Measurements from ENCODE around the gene OSGIN1.
A peak's percentile ranks its signal among the peaks of the same experiment; 100 is the strongest.

The OSGIN1 gene

GRCh38 chr16:83973581-83974385 lies 20.7 kb downstream of the OSGIN1 start:
- no peak for DNase-seq

DNA sequence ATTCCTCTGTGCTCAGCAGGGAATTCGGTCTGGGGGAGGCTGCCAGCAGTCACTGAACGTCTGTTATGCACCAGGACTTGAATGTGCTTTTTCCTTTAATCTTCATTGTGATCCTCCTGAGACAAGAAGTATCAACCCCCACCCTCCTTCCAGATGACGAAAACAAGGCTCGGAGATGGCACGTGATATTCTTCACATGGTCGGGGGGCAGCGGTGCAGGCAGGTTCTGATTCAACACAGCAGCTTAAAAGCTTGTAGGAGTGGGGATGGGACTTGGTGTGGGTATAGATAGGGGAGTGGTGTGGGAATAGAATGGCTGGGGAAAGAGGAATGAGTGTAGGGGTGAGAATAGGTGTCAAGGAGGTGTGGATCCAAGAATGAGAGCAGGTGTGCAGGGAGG lies 21.4 kb downstream of the OSGIN1 start:
- no peak for DNase-seq

DNA sequence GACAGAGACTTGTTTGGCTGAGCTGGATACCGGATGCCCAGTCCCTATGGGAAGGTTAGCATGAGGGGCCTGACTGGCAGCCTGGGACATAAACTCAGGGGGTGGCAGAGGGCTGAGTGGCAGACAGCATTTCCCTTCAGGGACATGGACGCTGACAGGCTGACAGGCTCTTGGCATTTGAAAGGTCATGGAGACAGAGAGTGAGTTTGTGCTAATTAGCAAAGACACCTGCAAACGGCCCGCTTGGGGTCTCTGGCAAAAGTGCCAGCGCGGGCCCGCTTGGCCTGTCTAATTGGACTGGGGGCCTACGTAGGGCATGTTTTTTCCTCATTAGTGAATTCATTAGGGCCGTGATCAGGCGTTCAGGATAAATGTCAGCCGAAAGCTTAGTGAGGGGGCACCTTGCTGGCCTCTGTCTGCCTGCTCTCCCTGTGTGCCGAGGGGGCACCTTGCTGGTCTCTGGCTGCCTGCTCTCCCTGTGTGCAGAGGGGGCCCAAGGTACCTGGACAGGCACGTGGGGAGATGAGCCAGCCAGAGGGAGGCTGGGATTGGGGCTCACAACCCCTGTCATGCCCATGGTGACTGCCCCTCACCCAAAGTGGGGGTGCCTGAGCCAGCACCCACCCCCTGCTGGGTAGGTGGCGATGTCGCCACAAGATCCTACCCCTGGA lies 22.7 kb downstream of the OSGIN1 start:
- no peak for DNase-seq

DNA sequence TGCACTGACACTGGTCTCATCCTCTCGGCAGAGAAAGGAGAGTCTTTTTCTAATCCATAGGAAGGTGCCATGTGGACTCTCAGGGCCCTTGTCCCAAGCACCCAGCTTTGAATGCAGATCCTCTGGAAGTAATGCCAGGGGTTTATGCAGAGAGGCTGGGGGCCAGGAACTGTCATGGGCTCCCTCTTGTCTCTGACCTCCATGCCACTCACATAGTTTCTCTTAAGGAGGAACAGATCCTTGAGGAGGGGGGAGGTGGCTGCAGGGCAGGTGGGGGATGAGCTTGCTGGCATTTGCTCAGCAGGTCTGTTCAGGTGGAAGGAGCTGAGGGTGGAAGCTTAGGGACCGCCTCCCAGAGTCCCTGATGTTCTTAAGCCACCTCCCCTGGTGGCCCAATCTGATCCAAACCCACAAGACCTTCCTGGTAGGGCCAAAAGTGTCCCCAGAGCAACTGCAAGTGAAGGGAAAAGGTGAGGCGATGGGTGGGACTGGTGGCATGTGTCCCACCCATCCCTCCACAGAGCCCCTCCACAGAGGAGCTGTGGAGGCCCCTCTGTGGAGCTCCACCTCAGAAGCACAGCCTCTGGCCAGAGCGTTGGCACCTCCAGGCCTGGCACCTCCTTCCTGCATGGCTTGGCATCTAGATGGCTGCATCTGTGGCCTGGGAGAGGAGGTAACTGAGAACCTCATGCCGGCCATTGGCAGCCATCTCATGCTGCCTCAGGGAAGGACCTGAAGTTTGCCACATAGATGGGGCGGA lies 24.2 kb downstream of the OSGIN1 start:
- no peak for DNase-seq

DNA sequence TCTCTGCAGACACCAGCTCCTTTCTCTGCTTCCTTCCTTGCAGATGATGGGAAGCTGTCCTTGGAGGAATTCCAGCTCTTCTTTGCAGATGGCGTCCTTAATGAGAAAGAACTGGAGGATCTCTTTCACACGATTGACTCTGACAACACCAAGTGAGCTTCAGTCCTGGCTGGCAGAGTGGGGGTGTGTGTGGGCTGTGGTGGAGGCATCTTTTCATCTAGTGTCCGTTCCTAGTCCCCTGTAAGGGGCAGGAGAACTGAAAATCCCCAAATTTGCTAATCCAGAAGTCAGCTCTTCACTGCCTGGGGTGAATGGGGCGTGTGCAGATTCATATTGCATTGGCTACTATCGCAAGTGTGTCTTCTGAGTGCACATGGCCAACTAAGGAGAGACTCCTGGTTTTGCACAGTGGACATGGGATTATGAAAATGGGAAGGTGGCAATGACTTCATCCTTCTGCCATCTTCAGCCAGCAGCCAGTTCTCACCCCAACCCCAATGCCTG lies 25.4 kb downstream of the OSGIN1 start:
- no peak for DNase-seq

DNA sequence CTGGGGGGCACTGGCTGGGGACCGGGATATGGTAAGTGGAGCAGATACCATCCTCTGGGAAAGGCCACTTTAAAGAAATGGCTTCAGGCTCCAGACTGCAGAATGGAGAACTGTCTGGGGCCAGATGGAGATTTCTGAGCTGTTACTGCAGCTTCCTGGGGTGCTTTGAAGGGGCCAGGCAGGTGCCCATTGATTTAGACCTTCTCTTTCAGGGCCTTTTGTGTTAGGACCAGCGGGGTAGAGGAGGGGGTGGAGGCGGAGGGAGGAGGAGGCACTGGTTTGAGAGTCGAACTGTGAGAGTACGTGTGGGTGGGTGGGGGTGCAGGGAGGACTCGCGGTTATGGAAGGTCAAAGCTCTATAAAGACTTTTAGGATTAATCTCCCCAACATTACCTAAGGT lies 26.4 kb downstream of the OSGIN1 start:
- no peak for DNase-seq

GRCh38 chr16:83980794-83981193 lies 27.8 kb downstream of the OSGIN1 start:
- no peak for DNase-seq

DNA sequence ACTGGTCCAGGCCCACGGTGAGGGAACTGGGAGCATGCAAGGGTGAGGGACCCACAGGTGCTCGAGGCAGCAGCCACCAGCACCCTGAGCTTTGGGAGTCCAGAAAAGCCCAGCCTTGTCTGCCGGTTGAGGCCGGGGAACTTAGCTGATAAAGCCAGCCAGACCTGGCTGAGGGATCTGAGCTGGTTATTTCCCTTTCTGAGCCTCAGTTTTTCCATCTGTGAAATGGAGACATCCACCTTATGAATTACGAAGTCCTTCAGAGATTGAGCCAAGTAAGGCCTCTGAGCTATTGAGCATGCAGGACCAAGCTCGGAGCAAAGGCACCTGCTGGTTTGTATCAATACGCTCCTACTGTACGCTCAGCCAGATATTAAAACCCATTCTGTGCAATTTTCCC lies 28.8 kb downstream of the OSGIN1 start:
- DNase-seq, result no peak

DNA sequence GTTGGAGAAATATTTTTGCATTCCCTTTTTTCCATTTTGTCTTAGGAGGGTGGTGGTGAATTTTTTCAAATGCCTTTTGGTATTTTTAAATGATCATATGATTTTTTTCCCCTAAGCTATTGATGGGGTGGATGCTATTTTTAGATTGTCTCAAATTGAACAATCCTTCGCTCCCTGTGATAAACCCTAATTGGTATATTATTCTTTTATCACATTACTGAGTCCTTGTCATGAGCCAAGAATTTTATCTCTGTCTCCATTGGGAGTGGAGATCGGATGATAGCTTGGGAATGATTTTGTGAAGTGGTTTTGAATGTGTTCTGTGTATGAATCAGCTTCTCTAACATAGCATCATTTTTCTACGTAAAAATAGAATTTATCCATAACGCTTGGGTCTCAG lies 30.5 kb downstream of the OSGIN1 start:
- DNase-seq, result no peak

GRCh38 chr16:83989300-83989699 lies 36.3 kb downstream of the OSGIN1 start:
- no peak for DNase-seq

DNA sequence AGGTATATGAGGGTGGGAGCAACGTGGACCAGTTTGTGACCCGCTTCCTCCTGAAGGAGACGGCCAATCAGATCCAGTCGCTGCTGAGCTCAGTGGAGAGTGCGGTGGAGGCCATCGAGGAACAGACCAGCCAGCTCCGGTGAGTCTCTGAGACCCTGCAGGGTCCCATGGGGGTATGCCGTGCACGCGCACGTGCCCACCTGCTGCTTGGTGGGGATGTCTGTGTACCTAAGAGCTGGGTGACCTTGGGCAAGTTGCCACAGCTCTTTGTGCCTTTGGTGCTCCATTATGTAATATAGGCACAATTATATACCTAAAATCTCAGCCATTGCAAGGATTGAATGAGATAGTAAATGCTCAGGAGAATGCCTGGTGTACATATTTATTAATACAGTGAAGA lies 37.5 kb downstream of the OSGIN1 start:
- DNase-seq, result no peak

DNA sequence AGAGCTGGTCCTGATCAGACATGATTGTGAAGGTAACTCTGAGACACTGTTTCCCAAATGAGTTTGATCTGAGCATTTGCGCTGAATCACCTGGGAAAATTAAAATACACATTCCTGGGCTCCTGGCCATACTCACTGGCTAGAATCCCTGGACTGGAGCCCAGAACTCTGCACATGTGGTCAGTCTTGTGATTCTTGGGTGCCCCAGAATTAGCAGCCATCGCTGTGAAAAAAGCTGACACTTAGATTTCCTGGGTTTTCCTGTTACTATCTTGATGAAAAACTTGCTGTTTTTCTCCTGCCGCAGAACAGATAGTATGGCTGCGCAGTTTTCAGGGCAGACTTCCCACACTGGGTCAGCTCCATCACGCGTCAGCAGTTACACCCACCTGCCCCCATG lies 39.6 kb downstream of the OSGIN1 start:
- no peak for DNase-seq

GRCh38 chr16:83994087-83994486 lies 41.0 kb downstream of the OSGIN1 start:
- peak; percentile 46 for DNase-seq

DNA sequence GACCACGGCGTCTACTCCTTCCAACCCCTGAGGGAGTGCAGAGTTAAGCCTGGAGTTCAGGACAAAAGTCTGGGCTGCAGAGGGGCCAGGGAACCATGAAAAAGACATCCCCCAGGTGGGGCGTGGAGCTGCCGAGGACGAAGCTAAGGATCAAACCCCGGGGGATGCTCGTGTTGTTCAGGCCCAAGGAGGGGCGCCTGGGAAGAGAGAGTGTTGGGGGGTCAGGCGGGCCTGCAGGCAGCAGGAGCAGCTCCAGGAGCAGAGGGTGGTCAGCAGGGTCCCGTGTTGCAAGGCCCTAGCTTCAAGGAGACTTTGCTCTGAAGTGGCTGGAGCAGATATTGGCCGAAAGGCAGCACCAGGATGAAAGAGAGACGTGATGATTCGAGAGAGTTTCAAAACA lies 41.7 kb downstream of the OSGIN1 start:
- no peak for DNase-seq

DNA sequence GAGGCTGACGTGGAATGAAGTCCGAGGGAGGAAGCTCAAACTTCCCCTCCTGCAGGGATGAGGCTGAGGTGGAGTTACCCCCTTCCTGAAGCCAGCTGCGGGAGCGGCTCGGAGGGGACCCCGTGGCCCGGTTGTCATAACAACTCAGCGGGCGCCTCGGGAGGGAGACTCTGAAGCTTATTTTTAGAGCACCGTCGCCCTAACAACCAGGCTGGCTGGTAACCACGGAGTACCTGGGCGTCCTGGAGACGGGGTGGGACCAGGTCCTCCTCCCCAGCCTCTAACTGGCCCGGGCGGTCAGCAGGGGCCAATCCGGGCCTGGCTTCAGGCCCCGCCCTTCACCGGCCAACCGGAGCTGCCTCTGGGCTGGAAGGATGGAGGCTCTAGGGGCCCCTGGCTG lies 42.7 kb downstream of the OSGIN1 start:
- no peak for DNase-seq

DNA sequence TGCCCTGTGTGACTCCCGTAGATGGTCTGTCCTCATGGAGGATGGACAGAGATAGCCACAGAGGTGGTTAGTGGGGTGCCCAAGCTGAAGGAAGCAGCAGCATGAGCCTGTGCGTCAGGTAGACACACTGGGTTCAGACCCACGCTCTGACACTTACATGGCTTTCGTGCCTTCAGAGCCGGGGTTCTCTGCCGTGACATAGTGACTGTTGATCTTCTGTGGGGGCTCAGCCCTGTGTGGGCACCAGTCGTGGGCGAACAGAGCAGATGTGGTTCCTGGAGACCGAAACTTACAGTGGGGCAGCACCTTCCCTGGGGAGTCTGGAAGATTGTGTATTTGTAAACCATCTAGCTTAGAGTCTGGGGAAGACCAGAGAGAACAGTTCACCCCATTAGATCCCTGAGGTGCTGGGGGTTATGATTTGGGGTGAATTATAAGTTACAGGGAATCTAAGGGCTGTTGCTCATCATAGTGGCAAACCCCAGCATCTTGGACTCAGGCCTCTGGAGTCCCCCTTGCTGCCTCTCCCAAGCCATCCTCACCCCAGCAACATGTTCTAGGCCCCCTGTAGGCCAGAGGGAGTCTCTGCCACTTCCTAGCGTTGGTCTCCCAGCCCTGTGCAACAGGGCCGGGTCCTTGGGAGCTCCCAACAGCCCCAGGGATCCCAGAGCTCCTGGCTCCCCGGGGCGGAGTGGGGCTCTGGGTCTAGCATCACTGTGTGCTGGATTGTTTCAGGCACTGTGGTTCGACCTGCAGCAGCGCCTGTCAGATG lies 43.6 kb downstream of the OSGIN1 start:
- no peak for DNase-seq

GRCh38 chr16:83998091-83998490 lies 45.1 kb downstream of the OSGIN1 start:
- no peak for DNase-seq

GRCh38 chr16:84000989-84001642 lies 48.1 kb downstream of the OSGIN1 start:
- no peak for DNase-seq

DNA sequence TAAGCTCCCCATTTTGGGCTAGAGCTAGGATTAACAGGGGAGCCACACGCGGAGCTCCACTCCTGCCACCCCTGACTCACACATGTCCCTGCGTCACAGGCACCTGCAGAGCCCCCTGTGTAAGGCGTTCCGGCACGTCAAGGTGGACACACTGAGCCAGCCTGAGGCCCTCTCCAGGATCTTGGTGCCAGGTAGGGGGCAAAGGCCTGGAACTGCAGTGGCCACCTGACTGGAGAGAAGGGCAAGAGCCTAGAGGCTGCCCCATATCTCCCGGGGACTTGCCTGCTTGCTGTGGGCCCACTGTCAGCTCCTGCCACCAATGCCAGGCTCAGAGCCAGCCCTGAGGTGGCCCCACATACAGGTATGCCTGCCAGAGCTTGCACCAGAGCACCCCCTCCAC lies 48.7 kb downstream of the OSGIN1 start:
- DNase-seq, result no peak

GRCh38 chr16:84003038-84003437 lies 50.0 kb downstream of the OSGIN1 start:
- DNase-seq, result no peak

GRCh38 chr16:84004442-84004841 lies 51.4 kb downstream of the OSGIN1 start:
- no peak for DNase-seq

DNA sequence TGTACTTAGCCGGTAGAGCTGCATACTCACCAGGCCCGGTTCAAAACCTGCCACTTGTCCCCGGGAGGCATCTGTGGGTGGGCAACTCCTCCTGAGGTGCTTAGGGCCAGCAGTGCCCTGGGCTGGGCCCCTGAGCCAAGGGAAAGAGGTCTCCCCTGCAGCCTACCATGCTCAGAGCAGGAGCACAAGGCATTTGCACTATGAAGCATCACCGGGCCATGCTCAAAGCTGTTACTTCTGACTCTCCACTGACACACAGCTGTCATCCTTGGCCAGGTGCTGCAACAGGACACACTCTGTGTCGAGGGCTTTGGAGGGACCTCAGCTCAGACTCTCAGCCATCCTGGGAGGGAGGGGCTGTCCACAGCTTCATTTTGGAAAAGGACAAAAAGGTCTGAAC lies 52.4 kb downstream of the OSGIN1 start:
- no peak for DNase-seq
